K562 (cell line): ENCODE results near the gene FARP1. TPM values are rescaled to one million over a fixed set of nuclear protein-coding genes. Genes with fewer than 3 reads are reported as not detected.

Experiments used
- ATAC-seq: fragments of 200-7000 bp; cut with Tn5 transposase; 3 replicates; pipeline ENCODE4 v1.9.1; 2020; ENCODE audit warnings: moderate library complexity
- BruUV-seq: library from RNA; stranded (reverse); fragments of 400-500 nt; replicated peaks from 2 replicates; lab custom pipeline; 2021; lab: Mats Ljungman, UMichigan
- CTCF ChIA-PET: fragments of 300-600 bp; formaldehyde crosslinking; extraction: SDS; loops from one replicate; lab custom pipeline; 2021; ENCODE audit warnings: low intra/inter-chr PET ratio; lab: Yijun Ruan, JAX
- POLR2A ChIA-PET: fragments of 300-600, 350-650 bp; sonication (Branson Sonifier 250); formaldehyde crosslinking; extraction: SDS; loops from one replicate; lab custom pipeline; 2021; ENCODE audit warnings: antibody characterized with exemption, inconsistent platforms; lab: Yijun Ruan, JAX
- DNase-seq, 4 experiments: peaks; one replicate each; pipeline versions ENCODE4 v3.0.0 to v3.0.0-alpha.2; 2011 to 2018; ENCODE audit warnings: low spot score in 3 of 4, mixed read lengths in 3 of 4; ENCODE audit errors: extremely low read depth in 1 of 4
- FAIRE-seq: peaks from 2 replicates; lab custom pipeline; 2011; peaks lifted over from hg19 to GRCh38; lab: Jason Lieb, UNC
- H2AFZ ChIP-seq: 2 replicates; pipeline ENCODE4 v1.6.0; 2011; ENCODE audit warnings: low read depth, low read length, control low read depth, inconsistent platforms
- H3K27ac ChIP-seq: fragments of 200-600 bp; 3 replicates; pipeline ENCODE4 v1.8.0; 2011; ENCODE audit warnings: low read depth, mild to moderate bottlenecking, control low read depth, inconsistent platforms, low read length, moderate library complexity, mixed read lengths; ENCODE audit errors: extremely low read depth
- H3K27me3 ChIP-seq, 2 experiments: fragments of 300-600 bp in 1 of 2; 2 replicates in 1 of 2; 3 replicates in 1 of 2; pipeline versions ENCODE4 v1.6.0 to v1.8.0; 2011; ENCODE audit warnings: inconsistent platforms in 2 of 2, low read length in 2 of 2, mild to moderate bottlenecking in 1 of 2, mixed read lengths in 1 of 2, moderate library complexity in 1 of 2; ENCODE audit not compliant: control insufficient read depth in 2 of 2, insufficient read depth in 2 of 2
- H3K36me3 ChIP-seq: fragments of 300-600 bp; 3 replicates; pipeline ENCODE4 v1.8.0; 2011; ENCODE audit warnings: mild to moderate bottlenecking, low read length, inconsistent platforms; ENCODE audit not compliant: control insufficient read depth, insufficient read depth
- H3K4me1 ChIP-seq, 2 experiments: fragments of 200-600 bp in 1 of 2; replicated peaks in 1 of 2; 2 replicates in 1 of 2; 3 replicates in 1 of 2; pipeline versions ENCODE4 v1.5.1 to v1.8.0; 2011; ENCODE audit warnings: inconsistent platforms in 2 of 2, low read length in 2 of 2, mild to moderate bottlenecking in 1 of 2, mixed read lengths in 1 of 2, moderate library complexity in 1 of 2; ENCODE audit not compliant: control insufficient read depth in 2 of 2, insufficient read depth in 2 of 2
- H3K4me2 ChIP-seq: 2 replicates; pipeline ENCODE4 v1.6.1; 2011; ENCODE audit warnings: low read length, control low read depth, inconsistent platforms, mixed read lengths; ENCODE audit not compliant: insufficient read depth
- H3K4me3 ChIP-seq: fragments of 200-600 bp; sonication (generic), shearing (Covaris generic); 2 replicates; pipeline ENCODE4 v1.5.1; 2016; ENCODE audit warnings: control low read depth, inconsistent platforms
- H3K79me2 ChIP-seq: fragments of 200-600 bp; 3 replicates; pipeline ENCODE4 v1.8.0; 2011; ENCODE audit warnings: low read length, inconsistent platforms; ENCODE audit not compliant: control insufficient read depth, insufficient read depth
- H3K9ac ChIP-seq, 2 experiments: 2 replicates each; pipeline versions ENCODE4 v1.6.0 to v1.6.1; 2011; ENCODE audit warnings: low read depth in 2 of 2, low read length in 2 of 2, control low read depth in 1 of 2, inconsistent platforms in 1 of 2, mild to moderate bottlenecking in 1 of 2, mixed read lengths in 1 of 2; ENCODE audit not compliant: insufficient read depth in 1 of 2
- H3K9me1 ChIP-seq: one replicate; pipeline ENCODE4 v1.6.0; 2011; ENCODE audit warnings: inconsistent platforms, mild to moderate bottlenecking, low read length, moderate library complexity; ENCODE audit not compliant: control insufficient read depth, insufficient read depth
- H3K9me3 ChIP-seq: replicated peaks from 2 replicates; pipeline ENCODE4 v1.5.1; 2011; ENCODE audit warnings: low read depth, low read length, inconsistent platforms; ENCODE audit not compliant: control insufficient read depth, insufficient read depth
- H4K20me1 ChIP-seq: replicated peaks from 2 replicates; pipeline ENCODE4 v1.6.1; 2011; ENCODE audit warnings: low read length, inconsistent platforms, mixed read lengths; ENCODE audit not compliant: control insufficient read depth, insufficient read depth
- CTCF ChIP-seq, 3 experiments: IDR thresholded peaks in 2 of 3; conservative IDR thresholded peaks in 1 of 3; 2 replicates each; pipeline ENCODE4 v1.5.1; 2011 to 2012; ENCODE audit warnings: low read length in 3 of 3, mild to moderate bottlenecking in 3 of 3, control low read depth in 2 of 3, improper control_type of control experiment in 1 of 3, inconsistent platforms in 1 of 3, low read depth in 1 of 3, mixed read lengths in 1 of 3, moderate library complexity in 1 of 3; ENCODE audit not compliant: insufficient read depth in 2 of 3
- GMEB1 ChIP-seq: fragments of 250-450 bp; sonication (Bioruptor Pico); IDR thresholded peaks from 2 replicates; pipeline ENCODE4 v1.4.0; 2020; ENCODE audit warnings: mild to moderate bottlenecking
- GTF2B ChIP-seq: IDR thresholded peaks from 2 replicates; pipeline ENCODE4 v1.6.1; 2011; ENCODE audit not compliant: insufficient read length; ENCODE audit errors: extremely low read depth
- MAX ChIP-seq: sonication (generic); formaldehyde crosslinking; IDR thresholded peaks from 2 replicates; pipeline ENCODE4 v1.9.0; 2022; ENCODE audit warnings: mild to moderate bottlenecking, missing genetic modification reagents
- POLR2G ChIP-seq: fragments of 200-400 bp; formaldehyde crosslinking; IDR thresholded peaks from 2 replicates; pipeline ENCODE4 v1.6.1; 2017; ENCODE audit warnings: low read depth, mild to moderate bottlenecking, antibody characterized with exemption, low read length, moderate library complexity
- RFX1 ChIP-seq: fragments of 450-650 bp; IDR thresholded peaks from 2 replicates; pipeline ENCODE4 v1.6.1; 2016; ENCODE audit warnings: mild to moderate bottlenecking, moderate library complexity
- ZC3H8 ChIP-seq: fragments of 450-650 bp; IDR thresholded peaks from 2 replicates; pipeline ENCODE4 v1.6.1; 2017
- ZNF511 ChIP-seq: sonication (generic); formaldehyde crosslinking; IDR thresholded peaks from 2 replicates; pipeline ENCODE4 v1.8.0; 2022; ENCODE audit warnings: mild to moderate bottlenecking, missing genetic modification reagents
- WGBS: fragments of 100-300 bp; shearing (Covaris generic); methylation state at CpG from one replicate; pipeline ENCODE4 v1.1.6; 2016; ENCODE audit warnings: low coverage, mixed read lengths; ENCODE audit not compliant: insufficient coverage; ENCODE audit errors: missing lambda C conversion rate; 5-methylcytosine and 5-hydroxymethylcytosine counted together
- in situ Hi-C: fragments of 300-500 bp; cut with MboI; formaldehyde crosslinking; loops from 4 replicates; pipeline ENCODE4 v1.15.0; 2018; ENCODE audit warnings: inconsistent platforms, mixed read lengths
- intact Hi-C: fragments of 100-400 bp; cut with micrococcal nuclease; formaldehyde crosslinking; loops from 2 replicates; pipeline ENCODE4 v1.14.2; 2022
- polyA plus RNA-seq, 8 experiments: library from polyadenylated mRNA; depleted of rRNA in 4 of 8; stranded (reverse) in 5 of 8; unstranded in 3 of 8; fragments of >200 nt; fragmentation: Nextera tagmentation in 2 of 8; fragmentation: Illumina TruSeq in 1 of 8; extraction: Ambion mirVana in 2 of 8; extraction: Trizol in 1 of 8; gene quantifications; 2 replicates each; pipeline versions ENCODE4 v1.2.1 to v1.2.3, GENCODE V29; 2011 to 2014; ENCODE audit warnings: inconsistent platforms in 1 of 8, missing spikeins in 1 of 8
- total RNA-seq, 7 experiments: library from RNA; depleted of rRNA in 6 of 7; stranded (reverse); fragments of >200 nt in 6 of 7; fragmentation: Illumina TruSeq in 2 of 7; extraction: Trizol in 2 of 7; gene quantifications; 2 replicates each; pipeline versions ENCODE4 v1.2.1 to v1.2.3, GENCODE V29; 2011 to 2021; ENCODE audit warnings: low replicate concordance in 1 of 7

Gene FARP1
- total and polyA plus RNA-seq, 9 of the 15 experiments (the other 6 are each of a cell fraction or from before 2014, with no cell fraction given): 0.03 to 0.29 (median 0.05) TPM; not detected in 3

- Histone ChIP-seq H4K20me1 (peaks cover 51% of the 10 kb centered on the region), H3K9ac (0 out of 4 replicates have a peak overlapping the region, but pooled peaks of 1 of the 2 experiments have one; percentile 40), H2AFZ (no peak overlapping the region), H3K9me1 (peaks cover 12% of the 10 kb centered on the region), H3K79me2 (peaks cover 78% of the 10 kb centered on the region), H3K27me3 (no peaks in the 10 kb centered on the region), H3K4me3 (no peak overlapping the region), H3K27ac (no peak overlapping the region), H3K4me1 (peaks cover 48 to 57% of the 10 kb centered on the region in 2 experiments), H3K4me2 (no peak overlapping the region), H3K9me3 (no peaks in the 10 kb centered on the region), H3K36me3 (no peaks in the 10 kb centered on the region; the same call in 2 of the 3 replicates)
- BruUV-seq: no TSS peak
- in situ Hi-C loops: loop anchor here (5.0 kb wide), 1 partner anchor 80 kb away; no protein-coding TSS in a partner anchor
- TF ChIP-seq GTF2B (no peak), ZC3H8 (no peak), GMEB1 (CRISPR knock-in tag) (no peak), ZNF511 (CRISPR knock-in tag) (no peak), POLR2G (peak; percentile 38; the same call in 1 of the 2 replicates), CTCF (IDR thresholded peaks at IDR 0.05 in 2 of 3, conservative IDR thresholded peaks at IDR 0.05 in 1 of 3; ENCODE audit: insufficient read depth in 2 of 3, low read depth in 1 of 3, low read length in 3 of 3) (0 out of 6 replicates have a peak, but pooled peaks of 1 of the 3 experiments have one; percentile 17), RFX1 (no peak), MAX (CRISPR knock-in tag) (no peak)
- POLR2A ChIA-PET: interaction anchor here (0.5 kb wide), 1 partner anchor 716 kb away, joined by 3 read pairs; no protein-coding TSS in a partner anchor
- no peak for FAIRE-seq
- DNase-seq: no peak
- ATAC-seq: no peak
- intact Hi-C loops: no loop called here
- 89% methylated on average over 5 of the region's 28 CpGs for WGBS
- CTCF ChIA-PET: no interaction called here
Measured at GRCh38 chr13:98482476-98483444, 339.9 kb downstream of the FARP1 start.
